ENCODE data around the gene RGS6. TPM values are rescaled to one million over a fixed set of nuclear protein-coding genes. Genes with fewer than 3 reads are reported as not detected.

RGS6 gene
- polyA plus RNA-seq, 4 donors, result 1.1 to 11.3 (median 1.3) TPM

GRCh38 chr14:72008666-72009065 lies 76.4 kb downstream of the RGS6 start:
- no peak for DNase-seq (ENCODE audit: low read depth in 4 of 4, low spot score in 3 of 4)

GRCh38 chr14:72010474-72010873 lies 78.2 kb downstream of the RGS6 start:
- DNase-seq (ENCODE audit: low read depth in 4 of 4, low spot score in 3 of 4), result no peak

GRCh38 chr14:72013721-72014345 lies 81.6 kb downstream of the RGS6 start:
- no peak for DNase-seq (ENCODE audit: low read depth in 4 of 4, low spot score in 3 of 4)

GRCh38 chr14:72014486-72014885 lies 82.3 kb downstream of the RGS6 start:
- no peak for DNase-seq (ENCODE audit: low read depth in 4 of 4, low spot score in 3 of 4)

- no peak for DNase-seq (ENCODE audit: low read depth in 4 of 4, low spot score in 3 of 4)
Observed at GRCh38 chr14:72017290-72017689, 85.1 kb downstream of the RGS6 start.

GRCh38 chr14:72023128-72024042 lies 91.2 kb downstream of the RGS6 start:
- no peak for DNase-seq (ENCODE audit: low read depth in 4 of 4, low spot score in 3 of 4)

GRCh38 chr14:72024043-72024407 lies 91.8 kb downstream of the RGS6 start:
- peak in 1 of 4 donors; percentile 2 for DNase-seq (ENCODE audit: low read depth in 4 of 4, low spot score in 3 of 4)

GRCh38 chr14:72024504-72024903 lies 92.3 kb downstream of the RGS6 start:
- DNase-seq (ENCODE audit: low read depth in 4 of 4, low spot score in 3 of 4), result no peak

GRCh38 chr14:72026536-72026935 lies 94.3 kb downstream of the RGS6 start:
- DNase-seq (ENCODE audit: low read depth in 4 of 4, low spot score in 3 of 4), result no peak

- DNase-seq (ENCODE audit: low read depth in 4 of 4, low spot score in 3 of 4), result no peak
Observed at GRCh38 chr14:72027061-72027460, 94.8 kb downstream of the RGS6 start.

GRCh38 chr14:72033365-72033764 lies 101.1 kb downstream of the RGS6 start:
- DNase-seq (ENCODE audit: low read depth in 4 of 4, low spot score in 3 of 4), result no peak

GRCh38 chr14:72040528-72040927 lies 108.3 kb downstream of the RGS6 start:
- no peak for DNase-seq (ENCODE audit: low read depth in 4 of 4, low spot score in 3 of 4)

- DNase-seq (ENCODE audit: low read depth in 4 of 4, low spot score in 3 of 4), result no peak
Observed at GRCh38 chr14:72045271-72045670, 113.0 kb downstream of the RGS6 start.

- DNase-seq (ENCODE audit: low read depth in 4 of 4, low spot score in 3 of 4), result no peak
Observed at GRCh38 chr14:72045885-72046284, 113.7 kb downstream of the RGS6 start.

GRCh38 chr14:72049462-72049861 lies 117.2 kb downstream of the RGS6 start:
- DNase-seq (ENCODE audit: low read depth in 4 of 4, low spot score in 3 of 4), result no peak

GRCh38 chr14:72052356-72052755 lies 120.1 kb downstream of the RGS6 start:
- DNase-seq (ENCODE audit: low read depth in 4 of 4, low spot score in 3 of 4), result no peak

- DNase-seq (ENCODE audit: low read depth in 4 of 4, low spot score in 3 of 4), result no peak
Observed at GRCh38 chr14:72053651-72054050, 121.4 kb downstream of the RGS6 start.

GRCh38 chr14:72054911-72055310 lies 122.7 kb downstream of the RGS6 start:
- DNase-seq (ENCODE audit: low read depth in 4 of 4, low spot score in 3 of 4), result no peak

- DNase-seq (ENCODE audit: low read depth in 4 of 4, low spot score in 3 of 4), result no peak
Observed at GRCh38 chr14:72057701-72058285, 125.6 kb downstream of the RGS6 start.

GRCh38 chr14:72060460-72060859 lies 128.2 kb downstream of the RGS6 start:
- DNase-seq (ENCODE audit: low read depth in 4 of 4, low spot score in 3 of 4), result no peak

GRCh38 chr14:72060917-72061316 lies 128.7 kb downstream of the RGS6 start:
- DNase-seq (ENCODE audit: low read depth in 4 of 4, low spot score in 3 of 4), result no peak

- no peak for DNase-seq (ENCODE audit: low read depth in 4 of 4, low spot score in 3 of 4)
Observed at GRCh38 chr14:72061718-72062117, 129.5 kb downstream of the RGS6 start.
